NCI-H446 (cell line): ENCODE measurements around the gene EPHB3.

Source experiments
- DNase-seq, 2 experiments: peaks; one replicate each; lab custom pipeline; 2025; lab: John Stamatoyannopoulos, UW

EPHB3 gene

GRCh38 chr3:184563941-184564684 lies 2.5 kb downstream of the EPHB3 start:
- no peak for DNase-seq

- DNase-seq, result no peak
These were observed 3.2 kb downstream of the EPHB3 start for GRCh38 chr3:184564685-184565385.

- no peak for DNase-seq
These were observed 4.0 kb downstream of the EPHB3 start for GRCh38 chr3:184565421-184566211.

GRCh38 chr3:184566441-184567414 lies 5.1 kb downstream of the EPHB3 start:
- no peak for DNase-seq

GRCh38 chr3:184567946-184568559 lies 6.5 kb downstream of the EPHB3 start:
- no peak for DNase-seq

GRCh38 chr3:184568560-184568923 lies 7.0 kb downstream of the EPHB3 start:
- DNase-seq, result no peak

- no peak for DNase-seq
These were observed 7.6 kb downstream of the EPHB3 start for GRCh38 chr3:184568924-184569829.

- no peak for DNase-seq
These were observed 8.4 kb downstream of the EPHB3 start for GRCh38 chr3:184570035-184570434.

- no peak for DNase-seq
These were observed 8.9 kb downstream of the EPHB3 start for GRCh38 chr3:184570489-184570888.

- no peak for DNase-seq
These were observed 10.3 kb downstream of the EPHB3 start for GRCh38 chr3:184571750-184572377.

GRCh38 chr3:184572633-184573270 lies 11.2 kb downstream of the EPHB3 start:
- DNase-seq, result no peak

GRCh38 chr3:184574515-184575417 lies 13.2 kb downstream of the EPHB3 start:
- DNase-seq, result no peak

- no peak for DNase-seq
These were observed 14.1 kb downstream of the EPHB3 start for GRCh38 chr3:184575701-184576100.

GRCh38 chr3:184576457-184577240 lies 15.1 kb downstream of the EPHB3 start:
- DNase-seq, result no peak

- DNase-seq, result no peak
These were observed 16.0 kb downstream of the EPHB3 start for GRCh38 chr3:184577546-184577945.

GRCh38 chr3:184578218-184578617 lies 16.6 kb downstream of the EPHB3 start:
- no peak for DNase-seq

- DNase-seq, result no peak
These were observed 17.2 kb downstream of the EPHB3 start for GRCh38 chr3:184578822-184579221.
